Skeletal muscle tissue (tissue), 2 donors: ENCODE results near the gene SEPTIN1. TPM values are rescaled to one million over a fixed set of nuclear protein-coding genes. Genes with fewer than 3 reads are reported as not detected.

Experiments used
- small RNA-seq: library from RNA; depleted of rRNA; stranded (forward); fragments of <200 nt; gene quantifications from one replicate; pipeline ENCODE3, GENCODE V24; 2014
- total RNA-seq: library from RNA; depleted of rRNA; stranded (reverse); fragments of >200 nt; gene quantifications from one replicate; pipeline ENCODE4 v1.2.3, GENCODE V29; 2014

Gene SEPTIN1
- total RNA-seq, 1 donor from 2014 or later = 0.52 TPM

Small RNA genes lying within 50 kb of the gene (small RNA-seq; reads per million reads assigned to genes)
- gene RF00406 = not detected

Other genes starting within 250 kb of the SEPTIN1 start
- gene CORO1A, start 199.0 kb downstream of the SEPTIN1 start, total RNA-seq = 8.4 TPM
- gene BOLA2B, start 188.9 kb downstream of the SEPTIN1 start, total RNA-seq = 23.5 TPM
- 11.0 TPM for gene SLX1A, start 188.7 kb downstream of the SEPTIN1 start, total RNA-seq
- gene SULT1A3, start 183.3 kb downstream of the SEPTIN1 start, total RNA-seq = 1.6 TPM
- 3.7 TPM for gene NPIPB13, start 134.1 kb downstream of the SEPTIN1 start, total RNA-seq
- 24.5 TPM for gene CD2BP2, start 27.3 kb downstream of the SEPTIN1 start, total RNA-seq
- gene TBC1D10B, start 12.1 kb downstream of the SEPTIN1 start, total RNA-seq = 24.5 TPM
- gene MYL11, start 7.8 kb downstream of the SEPTIN1 start, total RNA-seq = 12,119 TPM
- gene ZNF48, start 12.9 kb upstream of the SEPTIN1 start, total RNA-seq = 6.3 TPM
- gene ZNF771, start 25.0 kb upstream of the SEPTIN1 start, total RNA-seq = 5.2 TPM
- 26.1 TPM for gene DCTPP1, start 47.5 kb upstream of the SEPTIN1 start, total RNA-seq
- gene SEPHS2, start 63.3 kb upstream of the SEPTIN1 start, total RNA-seq = 7.3 TPM
- 4.2 TPM for gene ITGAL, start 90.2 kb upstream of the SEPTIN1 start, total RNA-seq
- gene ZNF768, start 144.0 kb upstream of the SEPTIN1 start, total RNA-seq = 23.5 TPM
- gene ZNF747, start 152.3 kb upstream of the SEPTIN1 start, total RNA-seq = 8.4 TPM
- 3.7 TPM for gene ZNF764, start 175.8 kb upstream of the SEPTIN1 start, total RNA-seq
- gene ZNF688, start 189.2 kb upstream of the SEPTIN1 start, total RNA-seq = 5.7 TPM
- gene ZNF785, start 203.1 kb upstream of the SEPTIN1 start, total RNA-seq = 10.4 TPM
- gene ZNF689, start 227.8 kb upstream of the SEPTIN1 start, total RNA-seq = 4.7 TPM